T-helper 2 cell treated with Interferon-gamma antibody and Interleukin-4, amounts not matched to agents 5 μg/mL and 100 μg/mL, for 36 hours (primary cell): Measurements from ENCODE around the gene IMMP2L.
"Not testable (repeated sequence)": the region's sequence is repeated elsewhere in the genome, so short reads cannot be mapped to it uniquely, and the experiment has no call there.

Experiments
- DNase-seq: peaks from one replicate; pipeline ENCODE4 v3.0.0; 2021; ENCODE audit warnings: low spot score
- H3K27ac Mint-ChIP-seq: one replicate; pipeline ENCODE4 v1.8.0; 2021; ENCODE audit warnings: mild to moderate bottlenecking, mixed read lengths
- H3K27me3 Mint-ChIP-seq: one replicate; pipeline ENCODE4 v1.8.0; 2021; ENCODE audit warnings: low read depth, mixed read lengths
- H3K36me3 Mint-ChIP-seq: one replicate; pipeline ENCODE4 v1.8.0; 2021; ENCODE audit warnings: low read depth, mixed read lengths
- H3K4me1 Mint-ChIP-seq: one replicate; pipeline ENCODE4 v1.8.0; 2021; ENCODE audit warnings: low read depth, mixed read lengths
- H3K4me3 Mint-ChIP-seq: one replicate; pipeline ENCODE4 v1.8.0; 2022; ENCODE audit warnings: mild to moderate bottlenecking, moderate library complexity, mixed read lengths
- H3K9me3 Mint-ChIP-seq: one replicate; pipeline ENCODE4 v1.8.0; 2021; ENCODE audit warnings: mixed read lengths

The IMMP2L gene

DNA sequence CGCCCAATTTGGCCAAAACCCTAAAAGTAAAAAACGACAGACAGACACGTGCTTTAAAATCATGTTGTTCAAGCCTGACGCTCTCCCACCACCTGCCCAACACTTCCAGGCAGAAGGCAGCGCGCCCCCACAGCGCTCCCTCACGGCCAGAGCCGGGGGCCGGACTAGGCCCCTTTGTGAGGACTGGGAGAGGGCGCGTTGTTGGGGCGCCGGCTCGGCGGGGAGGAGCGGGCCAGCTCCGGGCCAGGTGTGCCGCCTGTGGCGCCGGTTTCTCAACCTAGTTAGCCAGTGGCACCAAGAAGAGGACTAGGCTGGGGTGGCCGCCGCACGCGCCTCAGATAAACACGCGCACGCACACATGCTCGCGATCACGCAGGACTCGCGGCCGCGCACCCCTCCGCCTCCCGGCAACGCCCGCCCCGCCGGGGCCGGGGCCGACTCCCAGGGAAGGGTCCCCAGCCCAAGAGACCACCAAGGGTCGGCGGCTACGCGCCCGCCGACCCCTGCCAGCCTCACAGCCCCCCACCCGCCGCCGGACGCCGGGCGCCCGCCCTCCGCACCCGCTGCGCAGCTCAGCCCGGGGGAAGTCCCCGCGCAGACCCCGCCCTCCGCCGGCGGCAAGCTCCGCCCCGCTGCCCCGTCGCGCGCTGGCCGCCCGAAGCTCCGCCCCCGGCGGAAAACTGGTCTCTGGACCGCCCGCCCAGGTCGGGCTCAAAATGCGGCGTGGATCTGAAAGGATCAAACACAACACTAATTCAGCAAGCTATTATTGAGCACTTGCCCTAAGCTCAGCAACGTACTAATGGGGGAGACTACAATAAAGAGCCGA is at the start of gene IMMP2L:
TSS of gene IMMP2L (minus strand) at position 589 of the 829 bp plus-strand sequence.
- DNase-seq: peak; percentile 89
- Mint-ChIP-seq H3K27ac (peak within 1 kb of the TSS; percentile 80), H3K36me3 (peaks cover 10% of the 10 kb centered on the region), H3K27me3 (peaks cover 9% of the 10 kb centered on the region), H3K4me3 (peak within 1 kb of the TSS; percentile 85), H3K9me3 (no peaks in the 10 kb centered on the region), H3K4me1 (peaks cover 29% of the 10 kb centered on the region)

DNA sequence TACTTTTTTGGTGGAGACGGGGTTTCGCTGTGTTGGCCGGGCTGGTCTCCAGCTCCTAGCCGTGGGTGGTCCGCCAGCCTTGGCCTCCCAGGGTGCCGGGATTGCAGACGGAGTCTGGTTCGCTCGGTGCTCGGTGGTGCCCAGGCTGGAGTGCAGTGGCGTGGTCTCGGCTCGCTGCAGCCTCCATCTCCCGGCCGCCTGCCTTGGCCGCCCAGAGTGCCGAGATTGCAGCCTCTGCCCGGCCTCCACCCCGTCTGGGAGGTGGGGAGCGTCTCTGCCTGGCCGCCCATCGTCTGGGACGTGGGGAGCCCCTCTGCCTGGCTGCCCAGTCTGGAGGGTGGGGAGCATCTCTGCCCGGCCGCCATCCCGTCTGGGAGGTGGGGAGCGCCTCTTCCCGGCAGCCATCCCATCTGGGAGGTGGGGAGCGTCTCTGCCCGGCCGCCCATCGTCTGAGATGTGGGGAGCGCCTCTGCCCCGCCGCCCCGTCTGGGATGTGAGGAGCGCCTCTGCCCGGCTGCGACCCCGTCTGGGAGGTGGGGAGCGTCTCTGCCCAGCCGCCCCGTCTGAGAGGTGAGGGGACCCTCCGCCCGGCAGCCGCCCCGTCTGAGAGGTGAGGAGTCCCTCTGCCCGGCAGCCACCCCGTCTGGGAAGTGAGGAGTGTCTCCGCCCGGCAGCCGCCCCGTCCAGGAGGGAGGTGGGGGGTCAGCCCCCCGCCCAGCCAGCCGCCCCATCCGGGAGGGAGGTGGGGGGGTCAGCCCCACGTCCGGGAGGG is 47.4 kb upstream of the IMMP2L start:
- H3K27ac Mint-ChIP-seq, H3K4me1 Mint-ChIP-seq, DNase-seq, H3K9me3 Mint-ChIP-seq, H3K36me3 Mint-ChIP-seq, H3K27me3 Mint-ChIP-seq, H3K4me3 Mint-ChIP-seq: not testable (repeated sequence)

DNA sequence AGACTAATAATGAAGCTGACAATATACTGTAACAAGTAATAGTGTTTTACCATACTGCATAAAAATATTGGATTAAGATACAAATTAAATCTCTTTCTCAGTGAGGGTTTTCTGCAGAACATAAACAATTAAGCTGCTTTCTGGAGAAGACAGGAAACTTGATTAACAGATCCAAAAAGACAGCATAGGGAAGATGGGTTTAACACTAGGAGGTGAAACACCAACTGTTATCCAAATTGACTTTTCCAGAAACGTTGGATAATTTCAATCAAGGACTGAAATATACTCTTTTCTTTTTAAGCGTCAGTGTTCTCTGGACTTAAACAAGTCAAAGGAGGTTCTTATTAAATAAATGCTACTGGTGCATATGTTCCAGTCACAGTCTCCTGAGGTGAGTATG is 45.3 kb upstream of the IMMP2L start:
- no peaks in the 10 kb centered on the region for H3K36me3 Mint-ChIP-seq
- no peak overlapping the region for H3K4me3 Mint-ChIP-seq
- DNase-seq: no peak
- no peaks in the 10 kb centered on the region for H3K27me3 Mint-ChIP-seq
- H3K9me3 Mint-ChIP-seq: no peaks in the 10 kb centered on the region
- H3K27ac Mint-ChIP-seq: no peak overlapping the region
- H3K4me1 Mint-ChIP-seq: no peaks in the 10 kb centered on the region

DNA sequence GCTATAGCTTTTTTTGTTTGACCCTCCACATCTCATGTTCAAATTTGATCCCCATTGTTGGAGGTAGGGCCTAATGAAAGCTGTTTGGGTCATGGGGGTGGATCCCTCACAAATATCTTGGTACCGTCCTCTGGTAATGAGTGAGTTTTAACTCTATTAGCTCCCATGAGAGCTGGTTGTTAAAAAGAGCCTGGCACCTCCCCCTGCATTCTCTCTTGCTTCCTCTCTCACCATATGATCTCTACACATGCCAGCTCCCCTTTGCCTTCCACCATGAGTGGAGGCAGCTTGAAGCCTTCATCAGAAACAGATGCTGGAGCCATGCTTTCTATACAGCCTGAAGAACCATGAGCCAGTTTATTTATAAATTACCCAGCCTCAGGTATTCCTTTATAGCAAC is 43.0 kb upstream of the IMMP2L start:
- no peaks in the 10 kb centered on the region for H3K36me3 Mint-ChIP-seq
- no peaks in the 10 kb centered on the region for H3K27me3 Mint-ChIP-seq
- H3K9me3 Mint-ChIP-seq: no peaks in the 10 kb centered on the region
- no peak for DNase-seq
- H3K27ac Mint-ChIP-seq: no peak overlapping the region
- no peak overlapping the region for H3K4me3 Mint-ChIP-seq
- no peaks in the 10 kb centered on the region for H3K4me1 Mint-ChIP-seq

DNA sequence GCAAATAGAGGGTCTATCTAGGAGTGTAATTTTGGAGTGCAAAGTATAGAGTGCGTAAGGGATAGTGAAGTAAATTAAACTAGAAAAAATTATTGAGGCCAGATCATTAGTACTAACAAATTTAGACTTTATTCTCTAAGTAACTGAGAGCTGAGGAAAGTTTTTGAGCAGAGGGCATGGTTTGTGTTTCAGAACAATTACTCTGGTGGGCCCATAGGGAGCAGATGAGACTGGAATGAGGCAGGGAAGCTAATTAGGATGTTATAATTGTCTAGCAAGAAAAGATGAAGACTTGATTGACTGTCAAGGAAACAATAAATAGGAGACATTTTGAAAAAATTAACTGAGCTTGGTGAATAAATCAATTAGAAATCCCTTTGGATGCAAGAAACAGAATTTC is 37.8 kb upstream of the IMMP2L start:
- Mint-ChIP-seq H3K36me3 (no peaks in the 10 kb centered on the region), H3K27ac (no peak overlapping the region), H3K4me1 (no peaks in the 10 kb centered on the region), H3K4me3 (no peak overlapping the region), H3K9me3 (peaks cover 5% of the 10 kb centered on the region), H3K27me3 (no peaks in the 10 kb centered on the region)
- DNase-seq: no peak

DNA sequence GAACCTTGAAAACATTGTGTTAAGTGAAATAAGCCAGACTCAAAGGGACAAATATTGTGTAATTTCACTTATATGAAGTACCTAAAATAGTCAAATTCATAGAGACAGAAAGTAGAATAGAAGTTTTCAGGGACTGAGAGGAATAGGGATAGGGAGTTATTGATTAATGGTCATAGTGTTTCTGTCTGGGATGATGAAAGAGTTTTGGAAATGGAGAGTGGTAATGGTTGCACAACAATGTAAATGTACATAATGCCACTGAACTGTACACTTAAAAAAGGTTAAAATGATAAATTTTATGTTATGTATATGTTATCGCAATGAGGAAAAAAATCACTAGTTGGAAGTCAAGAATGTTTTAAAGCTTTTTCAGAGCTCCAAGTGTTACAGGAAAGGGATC is 33.5 kb upstream of the IMMP2L start:
- Mint-ChIP-seq H3K36me3 (no peaks in the 10 kb centered on the region), H3K9me3 (peaks cover 5% of the 10 kb centered on the region)
- no peak for DNase-seq

DNA sequence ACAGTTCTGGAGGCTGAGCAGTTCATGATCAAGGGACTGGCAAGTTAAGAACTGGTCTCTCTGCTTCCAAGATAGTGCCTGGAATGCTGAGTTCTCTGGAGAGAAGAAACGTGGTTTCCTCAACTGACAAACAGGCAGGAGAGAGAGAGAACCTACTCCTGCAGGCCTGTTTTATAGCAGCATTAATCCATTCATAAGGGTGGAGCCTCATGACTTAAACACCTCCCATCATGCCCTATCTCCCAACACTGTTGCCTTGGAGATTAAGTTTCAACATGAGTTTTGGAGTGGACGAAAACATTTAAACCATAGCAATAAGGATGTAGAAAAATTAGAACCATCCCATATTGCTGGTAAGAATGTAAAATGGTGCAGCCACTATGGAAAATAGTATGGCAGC is 32.3 kb upstream of the IMMP2L start:
- Mint-ChIP-seq H3K4me1 (no peaks in the 10 kb centered on the region), H3K9me3 (peaks cover 5% of the 10 kb centered on the region), H3K27ac (no peak overlapping the region), H3K27me3 (no peaks in the 10 kb centered on the region), H3K4me3 (no peak overlapping the region), H3K36me3 (no peaks in the 10 kb centered on the region)
- no peak for DNase-seq

More for the DNA sequence above, 33.5 kb upstream of the IMMP2L start:
- no peaks in the 10 kb centered on the region for H3K4me1 Mint-ChIP-seq
- no peaks in the 10 kb centered on the region for H3K27me3 Mint-ChIP-seq
- H3K4me3 Mint-ChIP-seq: no peak overlapping the region
- no peak overlapping the region for H3K27ac Mint-ChIP-seq

DNA sequence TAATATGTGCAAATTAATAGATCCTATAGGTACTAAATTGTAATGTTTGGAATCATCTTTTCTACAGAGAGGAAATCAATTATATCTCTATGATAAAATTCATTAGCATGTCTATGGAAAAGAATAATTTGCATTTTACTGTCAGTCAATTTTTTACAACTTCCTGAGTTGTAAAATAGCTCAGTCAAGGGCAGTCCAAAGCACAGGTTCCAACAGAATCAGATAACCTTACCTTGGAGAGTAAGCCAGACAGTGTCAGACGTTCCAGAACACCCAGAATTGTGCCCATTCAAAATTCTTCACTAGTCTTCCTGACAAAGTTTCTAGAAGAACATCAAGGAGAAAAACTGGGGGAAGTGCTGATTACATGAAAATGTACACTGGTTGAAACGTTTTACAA is 31.1 kb upstream of the IMMP2L start:
- no peak for DNase-seq
- peaks cover 5% of the 10 kb centered on the region for H3K9me3 Mint-ChIP-seq
- no peak overlapping the region for H3K4me3 Mint-ChIP-seq
- H3K36me3 Mint-ChIP-seq: no peaks in the 10 kb centered on the region
- peaks cover 2% of the 10 kb centered on the region for H3K4me1 Mint-ChIP-seq
- H3K27me3 Mint-ChIP-seq: no peaks in the 10 kb centered on the region
- no peak overlapping the region for H3K27ac Mint-ChIP-seq

DNA sequence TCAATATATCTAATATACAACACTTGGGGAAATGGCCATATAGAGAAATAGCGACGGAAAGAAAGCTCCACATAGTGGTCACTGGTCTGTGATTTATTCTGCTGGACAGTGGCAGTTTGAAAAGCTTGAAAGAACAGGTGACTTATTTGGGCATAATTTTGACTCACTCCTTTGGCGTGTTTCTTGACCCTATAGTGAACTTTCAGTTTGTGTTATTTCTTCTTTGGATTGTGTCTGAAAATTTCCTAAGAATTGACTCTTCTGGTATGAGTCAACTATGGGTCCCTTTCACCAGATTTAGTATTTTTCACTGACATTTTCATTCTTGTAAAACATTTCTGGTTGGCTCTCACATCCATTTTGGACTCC is 25.8 kb upstream of the IMMP2L start:
- no peak overlapping the region for H3K4me3 Mint-ChIP-seq

DNA sequence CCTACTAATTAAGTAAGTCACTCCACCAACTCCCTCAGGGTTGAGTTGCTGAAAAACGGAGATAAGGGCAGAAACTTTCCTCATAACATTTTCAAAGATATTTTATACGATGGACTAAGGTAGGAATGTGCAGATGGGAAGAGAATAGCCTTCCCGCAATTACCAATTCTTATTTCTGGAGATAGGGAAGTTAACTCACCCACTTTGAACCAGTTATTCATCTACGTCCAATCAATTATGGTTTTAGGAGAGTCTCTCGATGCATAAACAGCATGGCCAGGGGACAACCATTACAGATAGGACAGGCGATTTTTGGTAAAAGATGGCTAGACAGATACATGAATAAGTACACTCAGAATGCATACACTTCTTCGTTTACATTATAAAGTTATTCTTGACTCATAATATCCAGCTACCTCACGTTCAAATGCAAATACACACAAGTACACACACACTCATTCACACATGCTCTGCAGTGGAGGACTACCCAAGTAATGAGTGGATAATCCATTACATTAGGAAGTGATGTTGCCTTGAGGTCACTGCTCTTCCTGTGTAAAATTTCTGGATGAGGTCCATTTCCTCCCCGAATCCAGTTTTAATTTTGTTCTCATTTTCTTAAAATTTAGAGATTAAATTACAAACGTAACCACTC is 25.2 kb upstream of the IMMP2L start:
- Mint-ChIP-seq H3K4me1 (peaks cover 10% of the 10 kb centered on the region), H3K27ac (no peak overlapping the region), H3K9me3 (peaks cover 2% of the 10 kb centered on the region), H3K4me3 (no peak overlapping the region), H3K36me3 (no peaks in the 10 kb centered on the region), H3K27me3 (no peaks in the 10 kb centered on the region)
- DNase-seq: no peak

More for the DNA sequence above, 25.8 kb upstream of the IMMP2L start:
- no peak for DNase-seq
- Mint-ChIP-seq H3K4me1 (peaks cover 10% of the 10 kb centered on the region), H3K9me3 (no peaks in the 10 kb centered on the region), H3K27me3 (no peaks in the 10 kb centered on the region), H3K27ac (no peak overlapping the region), H3K36me3 (no peaks in the 10 kb centered on the region)

DNA sequence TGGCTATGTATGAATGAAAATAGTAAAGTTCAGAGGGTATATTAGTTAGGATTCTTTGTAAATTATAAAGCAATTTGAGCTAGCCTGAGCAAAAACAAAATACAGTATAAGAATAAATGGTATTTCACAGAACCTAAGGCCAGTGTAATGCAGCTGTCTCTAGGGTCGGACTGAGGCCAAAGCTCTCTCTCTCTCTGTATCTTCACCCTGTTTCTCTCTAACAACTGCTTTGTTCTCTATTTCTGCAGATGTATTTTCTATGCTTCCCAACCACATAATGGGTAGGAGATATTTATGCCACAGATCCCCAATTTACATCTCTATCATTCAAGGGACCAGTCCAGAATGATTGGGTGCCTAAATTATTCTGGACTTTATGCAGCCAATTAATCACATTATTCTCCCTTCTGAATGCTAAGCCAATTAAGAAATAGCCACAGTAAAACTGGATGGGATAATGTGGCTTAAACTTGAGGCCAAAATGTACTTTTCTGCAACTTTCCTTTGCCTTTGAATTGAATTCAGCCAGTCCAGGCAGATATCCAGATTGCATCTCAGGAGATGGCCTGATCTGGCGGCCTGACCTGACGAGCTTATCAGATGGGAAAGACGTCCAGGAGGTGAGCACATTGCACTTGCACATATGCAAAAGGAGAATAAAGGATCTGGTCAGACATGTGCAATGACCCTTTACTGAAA is 24.6 kb upstream of the IMMP2L start:
- no peaks in the 10 kb centered on the region for H3K27me3 Mint-ChIP-seq
- H3K4me1 Mint-ChIP-seq: peaks cover 10% of the 10 kb centered on the region
- peaks cover 4% of the 10 kb centered on the region for H3K9me3 Mint-ChIP-seq
- no peaks in the 10 kb centered on the region for H3K36me3 Mint-ChIP-seq
- no peak overlapping the region for H3K4me3 Mint-ChIP-seq
- no peak for DNase-seq
- no peak overlapping the region for H3K27ac Mint-ChIP-seq

DNA sequence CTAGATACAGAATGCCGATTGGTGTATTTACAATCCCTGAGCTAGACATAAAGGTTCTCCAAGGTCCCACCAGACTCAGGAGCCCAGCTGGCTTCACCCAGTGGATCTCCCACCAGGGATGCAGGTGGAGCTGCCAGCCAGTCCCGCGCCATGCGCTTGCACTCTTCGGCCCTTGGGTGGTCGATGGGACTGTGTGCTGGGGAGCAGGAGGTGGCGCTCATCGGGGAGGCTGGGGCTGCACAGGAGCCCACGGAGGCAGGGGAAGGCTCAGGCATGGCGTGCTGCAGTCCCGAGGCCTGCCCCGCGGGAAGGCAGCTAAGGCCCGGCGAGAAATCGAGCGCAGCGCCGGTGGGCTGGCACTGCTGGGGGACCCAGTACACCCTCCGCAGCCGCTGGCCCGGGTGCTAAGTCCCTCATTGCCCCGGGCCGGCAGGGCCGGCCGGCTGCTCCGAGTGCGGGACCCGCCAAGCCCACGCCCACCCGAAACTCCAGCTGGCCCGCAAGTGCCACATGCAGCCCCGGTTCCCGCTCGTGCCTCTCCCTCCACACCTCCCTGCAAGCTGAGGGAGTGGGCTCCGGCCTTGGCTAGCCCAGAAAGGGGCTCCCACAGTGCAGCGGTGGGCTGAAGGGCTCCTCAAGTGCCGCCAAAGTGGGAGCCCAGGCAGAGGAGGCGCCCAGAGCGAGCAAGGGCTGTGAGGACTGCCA is 19.6 kb upstream of the IMMP2L start:
- H3K36me3 Mint-ChIP-seq, H3K27ac Mint-ChIP-seq: not testable (repeated sequence)

DNA sequence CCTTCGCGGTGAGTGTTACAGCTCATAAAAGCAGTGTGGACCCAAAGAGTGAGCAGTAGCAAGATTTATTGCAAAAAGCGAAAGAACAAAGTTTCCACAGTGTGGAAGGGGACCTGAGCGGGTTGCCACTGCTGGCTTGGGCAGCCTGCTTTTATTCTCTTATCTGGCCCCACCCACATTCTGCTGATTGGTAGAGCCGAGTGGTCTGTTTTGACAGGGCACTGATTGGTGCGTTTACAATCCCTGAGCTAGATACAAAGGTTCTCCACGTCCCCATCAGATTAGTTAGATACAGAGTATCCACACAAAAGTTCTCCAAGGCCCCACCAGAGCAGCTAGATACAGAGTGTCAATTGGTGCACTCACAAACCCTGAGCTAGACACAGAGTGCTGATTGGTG is 18.9 kb upstream of the IMMP2L start:
- not testable (repeated sequence) for DNase-seq, H3K27ac Mint-ChIP-seq, H3K4me3 Mint-ChIP-seq, H3K27me3 Mint-ChIP-seq, H3K4me1 Mint-ChIP-seq, H3K36me3 Mint-ChIP-seq
- H3K9me3 Mint-ChIP-seq: peaks cover 16% of the 10 kb centered on the region

More for the DNA sequence above, 19.6 kb upstream of the IMMP2L start:
- H3K4me3 Mint-ChIP-seq, DNase-seq, H3K4me1 Mint-ChIP-seq, H3K27me3 Mint-ChIP-seq: not testable (repeated sequence)
- H3K9me3 Mint-ChIP-seq: peaks cover 14% of the 10 kb centered on the region
